T-cell (primary cell): ENCODE measurements around the gene COL8A2. TPM values are rescaled to one million over a fixed set of nuclear protein-coding genes. Genes with fewer than 3 reads are reported as not detected.

Experiments used
- ATAC-seq, 4 experiments: fragments of 200-7000 bp in 3 of 4; fragments of 150-1000 bp in 1 of 4; cut with Tn5 transposase; replicated peaks in 1 of 4; 1 replicate in 3 of 4; 2 replicates in 1 of 4; pipeline ENCODE4 v1.10.0; 2021; ENCODE audit warnings: moderate library complexity in 3 of 4, mild to moderate bottlenecking in 2 of 4, moderate number of reproducible peaks in 1 of 4
- CTCF ChIA-PET, 2 donors: fragments of 300-600 bp; sonication (Branson Sonifier 250); formaldehyde crosslinking; loops; one replicate each; lab custom pipeline; 2022; ENCODE audit warnings: antibody characterized with exemption in 2 of 2; lab: Charles Lee
- POLR2A ChIA-PET, 2 donors: fragments of 300-600 bp; sonication (Branson Sonifier 250); formaldehyde crosslinking; loops; one replicate each; lab custom pipeline; 2022; ENCODE audit warnings: antibody characterized with exemption in 2 of 2; lab: Charles Lee
- DNase-seq, 35 experiments: peaks; one replicate each; pipeline versions ENCODE4 v3.0.0 to v3.0.0-alpha.2; 2013 to 2023
- H3K27ac ChIP-seq: one replicate; pipeline ENCODE4 v1.5.1; 2013; ENCODE audit warnings: low read length
- H3K27me3 ChIP-seq, 2 experiments: replicated peaks in 1 of 2; 1 replicate in 1 of 2; 2 replicates in 1 of 2; pipeline versions ENCODE4 v1.6.1 to v1.7.0; 2013; ENCODE audit warnings: low read length in 1 of 2, mixed read lengths in 1 of 2; ENCODE audit not compliant: control insufficient read depth in 2 of 2, insufficient read depth in 2 of 2; ENCODE audit errors: extremely low read depth in 1 of 2
- H3K36me3 ChIP-seq, 2 donors: 1 replicate in 1 of 2; 2 replicates in 1 of 2; pipeline versions ENCODE4 v1.6.1 to v1.7.0; 2013; ENCODE audit warnings: low read length in 1 of 2; ENCODE audit not compliant: control insufficient read depth in 2 of 2, insufficient read depth in 1 of 2; ENCODE audit errors: extremely low read depth in 1 of 2
- H3K4me1 ChIP-seq, 2 experiments: 1 replicate in 1 of 2; 2 replicates in 1 of 2; pipeline versions ENCODE4 v1.6.1 to v1.7.0; 2013; ENCODE audit warnings: low read length in 2 of 2, mixed read lengths in 1 of 2; ENCODE audit not compliant: insufficient read depth in 2 of 2, control insufficient read depth in 1 of 2; ENCODE audit errors: extremely low read depth in 1 of 2
- H3K4me3 ChIP-seq, 2 donors: 1 replicate in 1 of 2; 2 replicates in 1 of 2; pipeline versions ENCODE4 v1.5.1 to v1.7.0; 2013; ENCODE audit warnings: mild to moderate bottlenecking in 2 of 2, low read length in 1 of 2, moderate library complexity in 1 of 2; ENCODE audit not compliant: control insufficient read depth in 1 of 2; ENCODE audit errors: extremely low read depth in 1 of 2
- H3K9me3 ChIP-seq: 2 replicates; pipeline ENCODE4 v1.7.0; 2013
- H3K27ac Mint-ChIP-seq, 2 donors: one replicate each; pipeline ENCODE4 v1.8.0; 2020 to 2021; ENCODE audit warnings: mild to moderate bottlenecking in 2 of 2, mixed read lengths in 2 of 2
- H3K27me3 Mint-ChIP-seq, 2 donors: one replicate each; pipeline ENCODE4 v1.8.0; 2021 to 2022; ENCODE audit warnings: mixed read lengths in 2 of 2
- H3K36me3 Mint-ChIP-seq: one replicate; pipeline ENCODE4 v1.8.0; 2021; ENCODE audit warnings: mixed read lengths
- H3K4me1 Mint-ChIP-seq, 3 donors: one replicate each; pipeline ENCODE4 v1.8.0; 2020 to 2022; ENCODE audit warnings: mixed read lengths in 3 of 3, mild to moderate bottlenecking in 1 of 3
- H3K4me3 Mint-ChIP-seq, 3 donors: one replicate each; pipeline ENCODE4 v1.8.0; 2020 to 2022; ENCODE audit warnings: mild to moderate bottlenecking in 3 of 3, mixed read lengths in 3 of 3, moderate library complexity in 3 of 3
- H3K9me3 Mint-ChIP-seq, 3 donors: one replicate each; pipeline ENCODE4 v1.8.0; 2020 to 2022; ENCODE audit warnings: mixed read lengths in 3 of 3
- WGBS: methylation state at CpG from one replicate; pipeline ENCODE4 v1.1.5; 2013; ENCODE audit warnings: missing lambda C conversion rate; ENCODE audit not compliant: insufficient coverage; 5-methylcytosine and 5-hydroxymethylcytosine counted together
- total RNA-seq, 35 experiments: library from RNA in 6 of 35; stranded (reverse) in 6 of 35; fragments of 120-200 nt in 1 of 35; gene quantifications; one replicate each; pipeline versions ENCODE4 v1.2.1 to v1.2.4 and lab custom pipeline; 2013 to 2026

COL8A2 gene
- total RNA-seq, 5 donors from 2014 or later (not counting 1 experiment from before 2014, with no cell fraction given), result 0.08 to 0.15 (median 0.09) TPM; not detected in 1

DNA sequence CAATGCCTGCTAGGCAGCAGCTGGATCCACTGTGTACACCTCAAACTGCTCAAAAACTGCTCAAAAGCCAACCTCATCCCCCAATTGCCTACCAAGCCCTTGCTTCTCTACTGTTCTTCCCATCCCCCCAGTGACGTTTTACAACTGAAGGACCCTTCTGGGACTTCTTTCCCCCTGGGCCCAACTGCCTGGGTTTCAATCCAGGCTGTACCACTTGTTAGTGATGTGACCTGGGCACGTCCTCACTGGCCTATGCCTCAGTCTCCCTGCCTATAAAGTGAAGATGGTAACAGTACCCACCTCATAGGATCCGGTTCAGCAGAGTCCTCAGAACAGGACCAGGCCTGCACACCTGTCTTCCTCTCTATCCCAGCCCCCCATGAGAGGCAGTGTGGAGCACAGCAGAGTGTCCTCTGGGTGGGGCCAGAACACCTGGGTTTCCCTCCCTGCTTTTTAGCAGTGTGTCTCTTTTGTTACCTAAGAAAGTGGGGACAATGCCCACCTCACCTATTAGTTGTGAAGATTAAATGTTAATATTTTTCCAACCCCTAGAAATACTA, 43.0 kb downstream of the COL8A2 start:
- no peak for ATAC-seq
- Histone ChIP-seq H3K4me1 (peaks cover 0 to 7% of the 10 kb centered on the region in 2 experiments), H3K27me3 (peaks cover 0 to 50% of the 10 kb centered on the region in 2 experiments), H3K4me3 (no peak overlapping the region), H3K36me3 (no peaks in the 10 kb centered on the region), H3K27ac (no peak overlapping the region), H3K9me3 (no peaks in the 10 kb centered on the region)
- POLR2A ChIA-PET, result no interaction called here
- peaks cover 23 to 44% of the 10 kb centered on the region in 2 donors for H3K27me3 Mint-ChIP-seq
- peaks cover 3 to 5% (median 3%) of the 10 kb centered on the region in 3 donors for H3K4me1 Mint-ChIP-seq
- no peak overlapping the region for H3K27ac Mint-ChIP-seq
- no CpG with 5 or more reads among the region's 3 CpGs for WGBS
- no peak for DNase-seq
- H3K4me3 Mint-ChIP-seq, result no peak overlapping the region
- H3K9me3 Mint-ChIP-seq, result no peaks in the 10 kb centered on the region
- CTCF ChIA-PET, result no interaction called here
- no peaks in the 10 kb centered on the region for H3K36me3 Mint-ChIP-seq

DNA sequence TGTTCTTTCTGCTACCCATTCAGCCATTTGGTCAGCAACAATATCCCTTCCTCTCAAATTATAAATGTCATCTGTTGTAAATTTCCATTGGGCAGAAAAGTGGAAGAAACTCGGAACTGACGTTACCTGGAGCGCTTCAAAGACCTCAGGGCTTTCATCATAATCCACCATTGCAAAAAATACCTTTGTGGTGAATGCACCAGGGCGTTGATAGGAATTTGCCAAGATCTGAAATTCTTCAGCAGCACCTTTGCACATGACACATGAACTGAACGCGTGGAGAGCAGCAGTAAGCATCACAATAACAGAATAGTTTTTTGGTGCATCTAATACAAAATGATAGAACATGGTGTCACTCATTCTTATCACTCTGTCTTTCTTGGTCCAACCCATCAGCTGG, 44.2 kb downstream of the COL8A2 start:
- no peak overlapping the region for H3K27ac ChIP-seq
- H3K27ac Mint-ChIP-seq, result no peak overlapping the region
- ATAC-seq (no peak), DNase-seq (no peak)
- H3K27me3 ChIP-seq, result peaks cover 0 to 38% of the 10 kb centered on the region in 2 experiments
- ChIA-PET POLR2A (no interaction called here), CTCF (no interaction called here)
- H3K9me3 Mint-ChIP-seq, result no peaks in the 10 kb centered on the region
- peaks cover 0 to 7% of the 10 kb centered on the region in 2 experiments for H3K4me1 ChIP-seq
- H3K36me3 Mint-ChIP-seq, result no peaks in the 10 kb centered on the region
- no peak overlapping the region for H3K4me3 ChIP-seq
- H3K36me3 ChIP-seq, result no peaks in the 10 kb centered on the region
- peaks cover 0 to 3% (median 2%) of the 10 kb centered on the region in 3 donors for H3K4me1 Mint-ChIP-seq
- no peaks in the 10 kb centered on the region for H3K9me3 ChIP-seq
- WGBS, result 92% methylated on average over 2 of the region's 6 CpGs
- H3K4me3 Mint-ChIP-seq, result no peak overlapping the region
- H3K27me3 Mint-ChIP-seq, result peaks cover 15 to 32% of the 10 kb centered on the region in 2 donors

- Histone ChIP-seq H3K4me3 (no peak overlapping the region), H3K36me3 (no peaks in the 10 kb centered on the region), H3K27me3 (peaks cover 0 to 32% of the 10 kb centered on the region in 2 experiments), H3K4me1 (peaks cover 0 to 7% of the 10 kb centered on the region in 2 experiments), H3K9me3 (no peaks in the 10 kb centered on the region), H3K27ac (no peak overlapping the region)
- DNase-seq, result no peak
- ATAC-seq, result no peak
- Mint-ChIP-seq H3K9me3 (no peaks in the 10 kb centered on the region), H3K27ac (no peak overlapping the region), H3K4me3 (no peak overlapping the region), H3K36me3 (no peaks in the 10 kb centered on the region), H3K27me3 (peaks cover 14 to 27% of the 10 kb centered on the region in 2 donors), H3K4me1 (peaks cover 0 to 3% (median 2%) of the 10 kb centered on the region in 3 donors)
- ChIA-PET CTCF (no interaction called here), POLR2A (interaction anchor here in 1 of 2 donors (0.7 kb wide), 1 partner anchor 1431 kb away, joined by 3 read pairs; no protein-coding TSS in a partner anchor)
- no CpG with 5 or more reads among the region's 3 CpGs for WGBS
Observed at GRCh38 chr1:36080236-36080635, 44.8 kb downstream of the COL8A2 start.

- H3K27ac ChIP-seq, result no peak overlapping the region
- Mint-ChIP-seq H3K27me3 (peaks cover 4 to 9% of the 10 kb centered on the region in 2 donors), H3K27ac (no peak overlapping the region), H3K4me3 (no peak overlapping the region), H3K4me1 (no peaks in the 10 kb centered on the region), H3K36me3 (no peaks in the 10 kb centered on the region), H3K9me3 (no peaks in the 10 kb centered on the region)
- H3K4me1 ChIP-seq, result no peaks in the 10 kb centered on the region
- ATAC-seq, result no peak
- H3K4me3 ChIP-seq, result no peak overlapping the region
- DNase-seq, result no peak
- no peaks in the 10 kb centered on the region for H3K36me3 ChIP-seq
- ChIA-PET POLR2A (no interaction called here), CTCF (no interaction called here)
- H3K27me3 ChIP-seq, result peaks cover 0 to 7% of the 10 kb centered on the region in 2 experiments
- WGBS, result 61% methylated on average over 3 of the region's 4 CpGs
- H3K9me3 ChIP-seq, result no peaks in the 10 kb centered on the region
Observed at GRCh38 chr1:36076979-36077573, 47.9 kb downstream of the COL8A2 start.

GRCh38 chr1:36070349-36070748, 54.7 kb downstream of the COL8A2 start:
- H3K4me3 Mint-ChIP-seq, result no peak overlapping the region
- H3K27ac Mint-ChIP-seq, result no peak overlapping the region
- H3K4me1 Mint-ChIP-seq, result no peaks in the 10 kb centered on the region
- Histone ChIP-seq H3K27me3 (no peaks in the 10 kb centered on the region), H3K4me1 (no peaks in the 10 kb centered on the region), H3K27ac (no peak overlapping the region), H3K9me3 (no peaks in the 10 kb centered on the region), H3K4me3 (no peak overlapping the region), H3K36me3 (no peaks in the 10 kb centered on the region)
- CTCF ChIA-PET, result no interaction called here
- H3K27me3 Mint-ChIP-seq, result no peaks in the 10 kb centered on the region
- no peaks in the 10 kb centered on the region for H3K36me3 Mint-ChIP-seq
- WGBS, result no CpG with 5 or more reads among the region's 2 CpGs
- no peaks in the 10 kb centered on the region for H3K9me3 Mint-ChIP-seq
- DNase-seq (no peak), ATAC-seq (no peak)
- POLR2A ChIA-PET, result no interaction called here

GRCh38 chr1:36068866-36069265, 56.2 kb downstream of the COL8A2 start:
- Mint-ChIP-seq H3K4me1 (no peaks in the 10 kb centered on the region), H3K27me3 (no peaks in the 10 kb centered on the region), H3K4me3 (no peak overlapping the region), H3K9me3 (no peaks in the 10 kb centered on the region), H3K27ac (no peak overlapping the region), H3K36me3 (no peaks in the 10 kb centered on the region)
- Histone ChIP-seq H3K36me3 (no peaks in the 10 kb centered on the region), H3K4me1 (no peaks in the 10 kb centered on the region), H3K4me3 (no peak overlapping the region), H3K27me3 (no peaks in the 10 kb centered on the region), H3K9me3 (no peaks in the 10 kb centered on the region), H3K27ac (no peak overlapping the region)
- POLR2A ChIA-PET, result no interaction called here
- CTCF ChIA-PET, result no interaction called here
- no CpG with 5 or more reads among the region's 2 CpGs for WGBS
- DNase-seq, result no peak
- no peak for ATAC-seq
